PC-3 (cell line): ENCODE data around the gene EXOSC7. TPM values are rescaled to one million over a fixed set of nuclear protein-coding genes. Genes with fewer than 3 reads are reported as not detected.

Experiments used
- ATAC-seq: fragments of 200-7000 bp; cut with Tn5 transposase; 2 replicates; pipeline ENCODE4 v1.9.1; 2020; ENCODE audit warnings: mild to moderate bottlenecking, moderate library complexity
- Bru-seq: library from RNA; stranded (reverse); fragments of 400-500 nt; gene quantifications from one replicate; lab custom pipeline; 2021; lab: Mats Ljungman, UMichigan
- BruChase-seq, 2 experiments: library from RNA; stranded (reverse); fragments of 400-500 nt; gene quantifications; one replicate each; lab custom pipeline; 2021; lab: Mats Ljungman, UMichigan
- BruUV-seq: library from RNA; stranded (reverse); fragments of 400-500 nt; replicated peaks from 2 replicates; lab custom pipeline; 2021; lab: Mats Ljungman, UMichigan
- CTCF ChIA-PET: fragments of 300-600 bp; sonication (Branson Sonifier 250); formaldehyde crosslinking; loops from one replicate; lab custom pipeline; 2022; ENCODE audit warnings: antibody characterized with exemption; lab: Charles Lee
- POLR2A ChIA-PET: fragments of 300-600 bp; sonication (Branson Sonifier 250); formaldehyde crosslinking; loops from one replicate; lab custom pipeline; 2022; ENCODE audit warnings: antibody characterized with exemption; ENCODE audit not compliant: unreplicated experiment; lab: Charles Lee
- DNase-seq: peaks from one replicate; pipeline ENCODE4 v3.0.0-alpha.2; 2015
- H2AFZ ChIP-seq: fragments of 300-600 bp; sonication (generic); 2 replicates; pipeline ENCODE4 v1.6.0; 2016; ENCODE audit warnings: antibody characterized with exemption, low read length
- H3F3A ChIP-seq: fragments of 300-600 bp; sonication (generic); one replicate; pipeline ENCODE4 v1.6.0; 2017; ENCODE audit warnings: antibody characterized with exemption, low read length, control low read depth, mild to moderate bottlenecking; ENCODE audit not compliant: unreplicated experiment
- H3K27ac ChIP-seq: fragments of 300-600 bp; sonication (generic); 2 replicates; pipeline ENCODE4 v1.5.1; 2016; ENCODE audit warnings: mild to moderate bottlenecking, low read length
- H3K27me3 ChIP-seq: fragments of 300-600 bp; sonication (generic); 2 replicates; pipeline ENCODE4 v1.6.1; 2016; ENCODE audit warnings: low read length, mixed read lengths
- H3K36me3 ChIP-seq: fragments of 300-600 bp; sonication (generic); 2 replicates; pipeline ENCODE4 v1.6.1; 2016; ENCODE audit warnings: low read depth, mixed run types, low read length, mixed read lengths
- H3K4me1 ChIP-seq: fragments of 300-600 bp; sonication (generic); 2 replicates; pipeline ENCODE4 v1.5.1; 2016; ENCODE audit warnings: low read length; ENCODE audit not compliant: insufficient read depth
- H3K4me2 ChIP-seq: fragments of 300-600 bp; sonication (generic); 2 replicates; pipeline ENCODE4 v1.6.0; 2016; ENCODE audit warnings: low read length
- H3K4me3 ChIP-seq: fragments of 300-600 bp; sonication (generic); 2 replicates; pipeline ENCODE4 v1.5.1; 2016; ENCODE audit warnings: mild to moderate bottlenecking, low read length, mixed read lengths
- H3K79me2 ChIP-seq: fragments of 300-600 bp; sonication (generic); 2 replicates; pipeline ENCODE4 v1.6.1; 2017; ENCODE audit warnings: low read length, mixed read lengths
- H3K9ac ChIP-seq: fragments of 300-600 bp; sonication (generic); 2 replicates; pipeline ENCODE4 v1.6.0; 2016; ENCODE audit warnings: mild to moderate bottlenecking, low read length
- H3K9me2 ChIP-seq: fragments of 300-600 bp; sonication (generic); replicated peaks from 2 replicates; pipeline ENCODE4 v1.6.1; 2016; ENCODE audit warnings: mixed run types, low read length, mixed read lengths
- H3K9me3 ChIP-seq: fragments of 300-600 bp; sonication (generic); 2 replicates; pipeline ENCODE4 v1.6.1; 2016; ENCODE audit warnings: low read length, mixed read lengths
- H4K20me1 ChIP-seq: fragments of 300-600 bp; sonication (generic); 2 replicates; pipeline ENCODE4 v1.6.1; 2016; ENCODE audit warnings: low read length, mixed read lengths
- CTCF ChIP-seq: fragments of 300-600 bp; sonication (generic); conservative IDR thresholded peaks from 2 replicates; pipeline ENCODE4 v1.5.1; 2017; ENCODE audit warnings: antibody characterized with exemption, low read depth, mild to moderate bottlenecking, low read length
- EZH2 ChIP-seq: fragments of 300-600 bp; sonication (generic); IDR thresholded peaks from one replicate; pipeline ENCODE4 v1.6.1; 2017; ENCODE audit warnings: antibody characterized with exemption, mild to moderate bottlenecking, low read length; ENCODE audit not compliant: unreplicated experiment
- EZH2phosphoT487 ChIP-seq: fragments of 300-600 bp; sonication (generic); IDR thresholded peaks from 2 replicates; pipeline ENCODE4 v1.6.1; 2018; ENCODE audit warnings: mild to moderate bottlenecking, antibody characterized with exemption, low read length, borderline replicate concordance
- intact Hi-C: fragments of 100-400 bp; cut with micrococcal nuclease; formaldehyde crosslinking; loops from 2 replicates; pipeline ENCODE4 v1.9.0; 2023
- long read RNA-seq: library from polyadenylated mRNA; unstranded; transcript quantifications from one replicate; pipeline ENCODE4 v2.0.0, GENCODE V29; 2021; ENCODE audit not compliant: unreplicated experiment
- total RNA-seq: library from RNA; depleted of rRNA; stranded (reverse); fragments of >200 nt; gene quantifications from 2 replicates; pipeline ENCODE4 v1.2.3, GENCODE V29; 2014; rRNA removed

Gene EXOSC7
- 79.8 and 81.5 TPM in 2 replicates for total RNA-seq
- percentile 90 among the genes with signal in this experiment for Bru-seq, nascent RNA
- BruChase-seq, experiment 1, labeled RNA remaining after a 6-hour chase, result percentile 79 among the genes with signal in this experiment
- BruChase-seq, experiment 2, labeled RNA remaining after a 2-hour chase, result percentile 87 among the genes with signal in this experiment
- long read RNA-seq, transcript EXOSC7-201 (8 exons, 1,055 nt), result major isoform, 38 of 61 reads
- long read RNA-seq, transcript EXOSC7-210 (9 exons, 1,395 nt), result minor isoform, 8 of 61 reads
- long read RNA-seq, partial matches to known transcripts, result 4 of 61 reads
- long read RNA-seq, other reads (novel, unspliced or antisense), result 11 of 61 reads

GRCh38 chr3:44976002-44976815 is at the start of gene EXOSC7, which contains the start of gene ZDHHC3:
Gene EXOSC7, plus strand, starts transcription at chr3:44976244. Its CDS starts 34 bp downstream, at chr3:44976278.
Gene ZDHHC3, minus strand, starts transcription at chr3:44976174. Its CDS starts 16,738 bp downstream, at chr3:44959436.
- Histone ChIP-seq H2AFZ (peak within 1 kb of the TSS; percentile 87), H3K9ac (peak within 1 kb of the TSS; percentile 91), H3K4me2 (peak within 1 kb of the TSS; percentile 93), H3F3A (no peaks in the 10 kb centered on the region), H3K9me2 (no peaks in the 10 kb centered on the region), H3K79me2 (peaks cover 97% of the 10 kb centered on the region), H3K27me3 (no peaks in the 10 kb centered on the region), H3K9me3 (no peaks in the 10 kb centered on the region), H3K4me1 (peaks cover 41% of the 10 kb centered on the region), H3K36me3 (no peaks in the 10 kb centered on the region; the same call in 1 of the 2 replicates), H3K4me3 (peak within 1 kb of the TSS; percentile 76), H4K20me1 (peaks cover 14% of the 10 kb centered on the region; the same call in 1 of the 2 replicates), H3K27ac (peak within 1 kb of the TSS; percentile 69)
- ChIA-PET POLR2A (interaction anchor here (0.6 to 1.4 kb wide), 8 partner anchors 13 to 466 kb away, joined by 3 to 10 read pairs (median 6); no protein-coding TSS in a partner anchor), CTCF (interaction anchor here (0.5 to 1.6 kb wide), 9 partner anchors 11 to 950 kb away, joined by 3 to 12 read pairs (median 5); no protein-coding TSS in a partner anchor)
- peak; percentile 85 for DNase-seq
- intact Hi-C loops, result loop anchor here (5.0 kb wide), 1 partner anchor 34 kb away; no protein-coding TSS in a partner anchor
- TSS peak; percentile 38 for BruUV-seq
- no peak for TF ChIP-seq CTCF
- TF ChIP-seq EZH2phosphoT487, result no peak
- TF ChIP-seq EZH2, result no peak
- peak; percentile 68 for ATAC-seq

GRCh38 chr3:44926921-44927320 is 49.1 kb upstream of the EXOSC7 start:
- no peak for ATAC-seq
- H2AFZ ChIP-seq, result no peak overlapping the region
- CTCF ChIA-PET, result no interaction called here
- H3K36me3 ChIP-seq, result peaks cover 29% of the 10 kb centered on the region; the same call in 1 of the 2 replicates
- H3K4me2 ChIP-seq, result no peak overlapping the region
- H3K79me2 ChIP-seq, result no peaks in the 10 kb centered on the region
- no peaks in the 10 kb centered on the region for H3K27me3 ChIP-seq
- BruUV-seq, result no TSS peak
- no peak overlapping the region for H3K4me3 ChIP-seq
- POLR2A ChIA-PET, result no interaction called here
- no peaks in the 10 kb centered on the region for H3K9me3 ChIP-seq
- H4K20me1 ChIP-seq, result no peaks in the 10 kb centered on the region
- 0 out of 2 replicates have a peak, but pooled peaks cover 11% of the 10 kb centered on the region for H3K4me1 ChIP-seq
- TF ChIP-seq EZH2phosphoT487 (no peak), CTCF (no peak)
- intact Hi-C loops, result no loop called here
- no peaks in the 10 kb centered on the region for H3K9me2 ChIP-seq
- no peak for DNase-seq
- no peaks in the 10 kb centered on the region for H3F3A ChIP-seq
- no peak overlapping the region for H3K9ac ChIP-seq
- no peak overlapping the region for H3K27ac ChIP-seq
